ENCODE measurements around the gene DENND6B. TPM values are rescaled to one million over a fixed set of nuclear protein-coding genes. Genes with fewer than 3 reads are reported as not detected.
A peak's percentile ranks its signal among the peaks of the same experiment; 100 is the strongest.

DENND6B gene
- total and polyA plus RNA-seq, 4 donors = 0.86 to 1.2 (median 1.1) TPM

DNA sequence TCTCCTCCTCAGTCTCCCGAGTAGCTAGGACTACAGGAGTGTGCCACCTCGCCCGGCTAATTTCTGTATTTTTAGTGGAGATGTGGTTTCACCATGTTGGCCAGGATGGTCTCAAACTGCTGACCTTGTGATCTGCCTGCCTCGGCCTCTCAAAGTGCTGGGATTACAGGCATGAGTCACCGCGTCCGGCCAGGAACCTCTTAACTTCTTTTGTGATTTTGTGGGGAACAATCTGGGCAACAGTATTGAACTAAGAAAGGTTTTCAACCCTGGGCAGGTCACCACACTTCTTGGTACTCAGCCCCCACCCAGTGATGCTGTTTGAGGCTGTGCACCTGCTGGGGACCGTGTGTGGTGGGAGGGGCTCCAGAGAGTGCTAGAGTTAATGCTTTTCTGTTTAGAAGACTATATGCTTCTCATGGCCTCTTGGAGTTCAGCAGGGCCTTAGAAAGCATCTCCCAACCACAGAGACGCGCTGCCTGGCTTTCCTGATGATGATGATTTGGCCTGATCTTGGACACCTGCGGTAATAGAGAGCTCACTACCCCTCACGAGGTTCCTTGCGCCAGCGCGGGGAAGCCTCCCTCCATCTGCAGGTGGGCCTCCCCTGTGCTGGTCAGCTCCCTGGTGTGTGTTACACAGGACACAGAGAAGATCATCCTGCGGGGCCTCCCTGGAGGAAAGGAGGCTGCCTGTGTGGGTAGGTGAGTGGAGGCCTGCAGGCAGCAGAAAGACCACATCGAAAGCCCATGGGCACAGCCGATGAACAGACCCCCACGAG is 1.2 kb downstream of the DENND6B start:
- peak overlapping the region in 1 of 3 donors; percentile 85 for H3K4me3 ChIP-seq (ENCODE audit: low read depth in 1 of 3, low read length in 3 of 3)
- TF ChIP-seq SP1 (IDR thresholded peaks at IDR 0.05) = no peak
- no peak for TF ChIP-seq YY1 (IDR thresholded peaks at IDR 0.05)
- TF ChIP-seq TAF1 (conservative IDR thresholded peaks at IDR 0.05) = no peak
- TF ChIP-seq FOXA2 (IDR thresholded peaks at IDR 0.05) = no peak
- TF ChIP-seq, protein P1, sequence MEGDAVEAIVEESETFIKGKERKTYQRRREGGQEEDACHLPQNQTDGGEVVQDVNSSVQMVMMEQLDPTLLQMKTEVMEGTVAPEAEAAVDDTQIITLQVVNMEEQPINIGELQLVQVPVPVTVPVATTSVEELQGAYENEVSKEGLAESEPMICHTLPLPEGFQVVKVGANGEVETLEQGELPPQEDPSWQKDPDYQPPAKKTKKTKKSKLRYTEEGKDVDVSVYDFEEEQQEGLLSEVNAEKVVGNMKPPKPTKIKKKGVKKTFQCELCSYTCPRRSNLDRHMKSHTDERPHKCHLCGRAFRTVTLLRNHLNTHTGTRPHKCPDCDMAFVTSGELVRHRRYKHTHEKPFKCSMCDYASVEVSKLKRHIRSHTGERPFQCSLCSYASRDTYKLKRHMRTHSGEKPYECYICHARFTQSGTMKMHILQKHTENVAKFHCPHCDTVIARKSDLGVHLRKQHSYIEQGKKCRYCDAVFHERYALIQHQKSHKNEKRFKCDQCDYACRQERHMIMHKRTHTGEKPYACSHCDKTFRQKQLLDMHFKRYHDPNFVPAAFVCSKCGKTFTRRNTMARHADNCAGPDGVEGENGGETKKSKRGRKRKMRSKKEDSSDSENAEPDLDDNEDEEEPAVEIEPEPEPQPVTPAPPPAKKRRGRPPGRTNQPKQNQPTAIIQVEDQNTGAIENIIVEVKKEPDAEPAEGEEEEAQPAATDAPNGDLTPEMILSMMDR (IDR thresholded peaks at IDR 0.05; ENCODE audit: low read depth, low read length, missing input control) = no peak
- no peak for TF ChIP-seq NR2F2 (IDR thresholded peaks at IDR 0.05)
- TF ChIP-seq, protein P2, sequence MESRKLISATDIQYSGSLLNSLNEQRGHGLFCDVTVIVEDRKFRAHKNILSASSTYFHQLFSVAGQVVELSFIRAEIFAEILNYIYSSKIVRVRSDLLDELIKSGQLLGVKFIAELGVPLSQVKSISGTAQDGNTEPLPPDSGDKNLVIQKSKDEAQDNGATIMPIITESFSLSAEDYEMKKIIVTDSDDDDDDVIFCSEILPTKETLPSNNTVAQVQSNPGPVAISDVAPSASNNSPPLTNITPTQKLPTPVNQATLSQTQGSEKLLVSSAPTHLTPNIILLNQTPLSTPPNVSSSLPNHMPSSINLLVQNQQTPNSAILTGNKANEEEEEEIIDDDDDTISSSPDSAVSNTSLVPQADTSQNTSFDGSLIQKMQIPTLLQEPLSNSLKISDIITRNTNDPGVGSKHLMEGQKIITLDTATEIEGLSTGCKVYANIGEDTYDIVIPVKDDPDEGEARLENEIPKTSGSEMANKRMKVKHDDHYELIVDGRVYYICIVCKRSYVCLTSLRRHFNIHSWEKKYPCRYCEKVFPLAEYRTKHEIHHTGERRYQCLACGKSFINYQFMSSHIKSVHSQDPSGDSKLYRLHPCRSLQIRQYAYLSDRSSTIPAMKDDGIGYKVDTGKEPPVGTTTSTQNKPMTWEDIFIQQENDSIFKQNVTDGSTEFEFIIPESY (IDR thresholded peaks at IDR 0.05) = no peak
- TF ChIP-seq, protein P3, sequence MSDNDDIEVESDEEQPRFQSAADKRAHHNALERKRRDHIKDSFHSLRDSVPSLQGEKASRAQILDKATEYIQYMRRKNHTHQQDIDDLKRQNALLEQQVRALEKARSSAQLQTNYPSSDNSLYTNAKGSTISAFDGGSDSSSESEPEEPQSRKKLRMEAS (IDR thresholded peaks at IDR 0.05) = no peak
- no peak for TF ChIP-seq RAD21 (IDR thresholded peaks at IDR 0.05)
- TF ChIP-seq HNF4A (conservative IDR thresholded peaks at IDR 0.05) = no peak
- H3K27me3 ChIP-seq (ENCODE audit: control insufficient read depth in 4 of 4, insufficient read depth in 4 of 4, low read length in 3 of 4) = no peaks in the 10 kb centered on the region
- 92% methylated on average over 19 of the region's 19 CpGs for WGBS
- H3K4me1 ChIP-seq (ENCODE audit: control insufficient read depth in 4 of 4, insufficient read depth in 4 of 4, low read length in 3 of 4) = peaks cover 0 to 15% (median 9%) of the 10 kb centered on the region in 4 donors
- H3K27ac ChIP-seq (ENCODE audit: low read depth in 1 of 2, low read length in 2 of 2) = no peak overlapping the region
- no peaks in the 10 kb centered on the region for H3K36me3 ChIP-seq (ENCODE audit: control insufficient read depth in 4 of 4, insufficient read depth in 3 of 4, low read depth in 1 of 4, low read length in 3 of 4)
- no peak overlapping the region for H3K9ac ChIP-seq (ENCODE audit: low read depth in 1 of 2, low read length in 2 of 2)
- H3K9me3 ChIP-seq (ENCODE audit: control insufficient read depth in 4 of 4, low read length in 3 of 4) = no peaks in the 10 kb centered on the region
- no peak for DNase-seq (ENCODE audit: low spot score)

DNA sequence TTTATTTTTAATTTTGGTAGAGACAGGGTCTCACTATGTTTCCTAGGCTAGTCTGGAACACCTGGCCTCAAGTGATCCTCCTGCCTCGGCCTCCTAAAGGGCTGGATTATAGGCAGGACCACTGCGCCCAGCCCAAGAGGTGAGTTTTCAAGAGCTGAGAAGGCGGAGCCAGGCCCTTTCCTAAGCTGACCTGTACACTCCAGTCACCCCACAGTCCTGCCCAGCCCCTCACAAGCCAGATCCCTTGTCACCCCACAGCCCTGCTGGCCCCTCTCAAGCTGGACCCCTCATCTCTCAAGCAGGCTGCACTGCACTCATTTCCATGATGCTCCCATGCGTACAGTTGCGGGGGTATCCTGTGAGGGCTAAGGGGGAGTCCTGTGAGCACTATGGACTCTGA is 2.9 kb downstream of the DENND6B start:
- Histone ChIP-seq H3K4me3 (ENCODE audit: low read depth in 1 of 3, low read length in 3 of 3) (no peak overlapping the region), H3K9ac (ENCODE audit: low read depth in 1 of 2, low read length in 2 of 2) (no peak overlapping the region), H3K27me3 (ENCODE audit: control insufficient read depth in 4 of 4, insufficient read depth in 4 of 4, low read length in 3 of 4) (no peaks in the 10 kb centered on the region), H3K36me3 (ENCODE audit: control insufficient read depth in 4 of 4, insufficient read depth in 3 of 4, low read depth in 1 of 4, low read length in 3 of 4) (no peaks in the 10 kb centered on the region), H3K27ac (ENCODE audit: low read depth in 1 of 2, low read length in 2 of 2) (no peak overlapping the region), H3K9me3 (ENCODE audit: control insufficient read depth in 4 of 4, low read length in 3 of 4) (no peaks in the 10 kb centered on the region), H3K4me1 (ENCODE audit: control insufficient read depth in 4 of 4, insufficient read depth in 4 of 4, low read length in 3 of 4) (peaks cover 0 to 15% (median 9%) of the 10 kb centered on the region in 4 donors)
- TF ChIP-seq FOXA1 (IDR thresholded peaks at IDR 0.05) = no peak
- TF ChIP-seq, protein P1 (IDR thresholded peaks at IDR 0.05; ENCODE audit: low read depth, low read length, missing input control) = no peak
- TF ChIP-seq HNF4G (IDR thresholded peaks at IDR 0.05) = no peak
- TF ChIP-seq, protein P2 (IDR thresholded peaks at IDR 0.05) = no peak
- no peak for TF ChIP-seq HNF4A (conservative IDR thresholded peaks at IDR 0.05)
- no peak for TF ChIP-seq JUND (IDR thresholded peaks at IDR 0.05)
- no peak for TF ChIP-seq GABPA (IDR thresholded peaks at IDR 0.05 in 1 of 2, conservative IDR thresholded peaks at IDR 0.05 in 1 of 2)
- TF ChIP-seq, protein P4, sequence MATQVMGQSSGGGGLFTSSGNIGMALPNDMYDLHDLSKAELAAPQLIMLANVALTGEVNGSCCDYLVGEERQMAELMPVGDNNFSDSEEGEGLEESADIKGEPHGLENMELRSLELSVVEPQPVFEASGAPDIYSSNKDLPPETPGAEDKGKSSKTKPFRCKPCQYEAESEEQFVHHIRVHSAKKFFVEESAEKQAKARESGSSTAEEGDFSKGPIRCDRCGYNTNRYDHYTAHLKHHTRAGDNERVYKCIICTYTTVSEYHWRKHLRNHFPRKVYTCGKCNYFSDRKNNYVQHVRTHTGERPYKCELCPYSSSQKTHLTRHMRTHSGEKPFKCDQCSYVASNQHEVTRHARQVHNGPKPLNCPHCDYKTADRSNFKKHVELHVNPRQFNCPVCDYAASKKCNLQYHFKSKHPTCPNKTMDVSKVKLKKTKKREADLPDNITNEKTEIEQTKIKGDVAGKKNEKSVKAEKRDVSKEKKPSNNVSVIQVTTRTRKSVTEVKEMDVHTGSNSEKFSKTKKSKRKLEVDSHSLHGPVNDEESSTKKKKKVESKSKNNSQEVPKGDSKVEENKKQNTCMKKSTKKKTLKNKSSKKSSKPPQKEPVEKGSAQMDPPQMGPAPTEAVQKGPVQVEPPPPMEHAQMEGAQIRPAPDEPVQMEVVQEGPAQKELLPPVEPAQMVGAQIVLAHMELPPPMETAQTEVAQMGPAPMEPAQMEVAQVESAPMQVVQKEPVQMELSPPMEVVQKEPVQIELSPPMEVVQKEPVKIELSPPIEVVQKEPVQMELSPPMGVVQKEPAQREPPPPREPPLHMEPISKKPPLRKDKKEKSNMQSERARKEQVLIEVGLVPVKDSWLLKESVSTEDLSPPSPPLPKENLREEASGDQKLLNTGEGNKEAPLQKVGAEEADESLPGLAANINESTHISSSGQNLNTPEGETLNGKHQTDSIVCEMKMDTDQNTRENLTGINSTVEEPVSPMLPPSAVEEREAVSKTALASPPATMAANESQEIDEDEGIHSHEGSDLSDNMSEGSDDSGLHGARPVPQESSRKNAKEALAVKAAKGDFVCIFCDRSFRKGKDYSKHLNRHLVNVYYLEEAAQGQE (IDR thresholded peaks at IDR 0.05) = no peak
- no peak for TF ChIP-seq TAF1 (conservative IDR thresholded peaks at IDR 0.05)
- TF ChIP-seq, protein P3 (IDR thresholded peaks at IDR 0.05) = no peak
- TF ChIP-seq NR2F2 (IDR thresholded peaks at IDR 0.05) = no peak
- TF ChIP-seq, protein P5, sequence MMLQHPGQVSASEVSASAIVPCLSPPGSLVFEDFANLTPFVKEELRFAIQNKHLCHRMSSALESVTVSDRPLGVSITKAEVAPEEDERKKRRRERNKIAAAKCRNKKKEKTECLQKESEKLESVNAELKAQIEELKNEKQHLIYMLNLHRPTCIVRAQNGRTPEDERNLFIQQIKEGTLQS (IDR thresholded peaks at IDR 0.05) = no peak
- no peak for TF ChIP-seq SP1 (IDR thresholded peaks at IDR 0.05)
- 98% methylated on average over 5 of the region's 5 CpGs for WGBS
- no peak for DNase-seq (ENCODE audit: low spot score)

All from liver (tissue), 9 donors.